Duodenal mucosa (tissue), 2 donors: ENCODE measurements around the gene SACM1L.

Experiments used
- H3K27ac ChIP-seq: one replicate; pipeline ENCODE4 v1.7.0; 2013; ENCODE audit warnings: low read depth, low read length
- H3K27me3 ChIP-seq, 2 donors: one replicate each; pipeline ENCODE4 v1.7.0; 2013; ENCODE audit warnings: low read length in 2 of 2, control low read depth in 1 of 2; ENCODE audit not compliant: insufficient read depth in 2 of 2, control insufficient read depth in 1 of 2
- H3K36me3 ChIP-seq, 2 donors: one replicate each; pipeline ENCODE4 v1.7.0; 2013; ENCODE audit warnings: low read length in 2 of 2, control low read depth in 1 of 2; ENCODE audit not compliant: insufficient read depth in 2 of 2, control insufficient read depth in 1 of 2
- H3K4me1 ChIP-seq, 2 donors: one replicate each; pipeline ENCODE4 v1.7.0; 2013; ENCODE audit warnings: low read length in 2 of 2, control low read depth in 1 of 2; ENCODE audit not compliant: insufficient read depth in 2 of 2, control insufficient read depth in 1 of 2
- H3K4me3 ChIP-seq, 2 donors: one replicate each; pipeline ENCODE4 v1.7.0; 2013; ENCODE audit warnings: low read length in 2 of 2, low read depth in 1 of 2
- H3K9ac ChIP-seq, 2 donors: one replicate each; pipeline ENCODE4 v1.7.0; 2013; ENCODE audit warnings: low read length in 2 of 2, low read depth in 1 of 2
- H3K9me3 ChIP-seq, 2 donors: one replicate each; pipeline ENCODE4 v1.7.0; 2013; ENCODE audit warnings: low read length in 2 of 2, control low read depth in 1 of 2; ENCODE audit not compliant: control insufficient read depth in 1 of 2

SACM1L gene

DNA sequence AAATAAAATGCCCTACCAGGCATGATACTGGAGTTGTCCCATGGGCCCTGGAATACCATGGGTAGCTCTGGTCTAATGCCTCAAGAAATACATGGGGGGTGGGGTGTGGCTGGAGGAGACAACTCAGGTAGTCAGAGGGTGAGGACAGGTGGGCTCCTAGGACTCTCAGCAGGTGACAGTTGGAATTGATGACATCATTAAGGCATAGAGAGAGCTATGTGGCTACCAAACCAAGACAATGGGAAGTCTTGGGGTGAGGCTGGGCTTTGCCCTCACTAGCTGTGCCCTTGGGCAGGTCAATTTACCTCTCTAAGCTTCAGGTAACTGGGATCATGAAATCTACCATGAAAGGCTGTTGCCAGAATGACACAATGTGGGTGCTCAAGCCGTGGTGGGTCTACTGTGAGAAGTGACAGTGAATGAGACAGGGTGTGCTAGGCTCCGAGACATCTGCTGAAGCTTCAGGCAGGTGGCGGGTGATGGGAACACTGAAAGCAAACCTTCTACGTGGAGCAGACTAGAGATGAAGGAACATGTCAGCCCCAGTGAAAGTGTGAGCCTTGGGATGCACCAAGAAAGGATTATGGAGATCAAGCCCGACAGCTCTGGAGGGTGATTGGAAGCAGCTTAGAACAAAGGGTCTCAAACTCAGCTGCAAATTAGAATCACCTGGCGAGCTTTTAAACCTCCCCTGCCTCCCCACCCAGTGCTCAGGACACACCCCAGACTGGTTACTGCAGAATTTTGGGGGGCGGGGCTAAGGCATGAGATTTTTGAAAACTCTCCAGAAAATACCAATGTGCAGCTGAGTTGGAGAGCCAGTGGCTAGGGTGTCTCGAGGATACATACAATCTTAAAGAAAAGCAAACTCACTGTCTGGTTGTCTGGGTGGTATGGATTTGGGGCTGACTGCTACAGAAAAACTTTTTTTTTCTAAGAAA is 85.7 kb downstream of the SACM1L start:
- Histone ChIP-seq H3K4me3 (no peak overlapping the region), H3K4me1 (peaks cover 77% of the 10 kb centered on the region in 2 donors), H3K9me3 (no peaks in the 10 kb centered on the region), H3K27ac (no peak overlapping the region), H3K36me3 (peaks cover 0 to 8% of the 10 kb centered on the region in 2 donors), H3K9ac (no peak overlapping the region), H3K27me3 (no peaks in the 10 kb centered on the region)

- H3K4me1 ChIP-seq = peaks cover 86% of the 10 kb centered on the region in 2 donors
- H3K9ac ChIP-seq = no peak overlapping the region
- H3K9me3 ChIP-seq = no peaks in the 10 kb centered on the region
- peaks cover 0 to 4% of the 10 kb centered on the region in 2 donors for H3K36me3 ChIP-seq
- peak overlapping the region in 1 of 2 donors; percentile 23 for H3K4me3 ChIP-seq
- H3K27ac ChIP-seq = no peak overlapping the region
- no peaks in the 10 kb centered on the region for H3K27me3 ChIP-seq
Measured at GRCh38 chr3:45775571-45776300, 86.5 kb downstream of the SACM1L start.

GRCh38 chr3:45776301-45776595 is 87.1 kb downstream of the SACM1L start:
- peaks cover 0 to under 1% of the 10 kb centered on the region in 2 donors for H3K36me3 ChIP-seq
- no peak overlapping the region for H3K4me3 ChIP-seq

DNA sequence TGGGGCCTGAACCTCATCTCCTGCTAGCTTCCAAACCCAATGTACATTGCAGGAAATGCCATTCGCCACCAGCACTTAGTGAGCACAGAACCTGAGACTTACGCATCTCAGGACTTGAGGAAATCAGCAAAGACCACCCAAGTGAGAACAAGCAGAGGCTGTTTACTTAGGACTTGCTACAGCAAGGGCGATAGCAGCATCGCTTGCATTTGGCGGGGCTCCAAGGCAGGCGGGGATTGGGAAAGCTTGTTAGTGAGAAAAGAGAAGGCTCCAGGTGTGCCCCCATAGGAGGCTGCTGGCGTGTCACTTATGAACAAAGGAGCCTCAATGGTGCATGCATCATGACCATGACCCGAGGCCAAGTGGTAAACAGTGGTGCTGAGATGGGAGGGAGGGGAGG is 87.4 kb downstream of the SACM1L start:
- no peak overlapping the region for H3K4me3 ChIP-seq
- H3K27ac ChIP-seq = no peak overlapping the region
- peaks cover 87% of the 10 kb centered on the region in 2 donors for H3K4me1 ChIP-seq
- H3K9ac ChIP-seq = no peak overlapping the region
- no peaks in the 10 kb centered on the region for H3K27me3 ChIP-seq
- no peaks in the 10 kb centered on the region for H3K9me3 ChIP-seq
- no peaks in the 10 kb centered on the region for H3K36me3 ChIP-seq

More at GRCh38 chr3:45776301-45776595, 87.1 kb downstream of the SACM1L start:
- Histone ChIP-seq H3K4me1 (peaks cover 87% of the 10 kb centered on the region in 2 donors), H3K27me3 (no peaks in the 10 kb centered on the region), H3K9ac (no peak overlapping the region), H3K9me3 (no peaks in the 10 kb centered on the region), H3K27ac (no peak overlapping the region)

- no peaks in the 10 kb centered on the region for H3K9me3 ChIP-seq
- H3K27ac ChIP-seq = no peak overlapping the region
- H3K9ac ChIP-seq = no peak overlapping the region
- no peak overlapping the region for H3K4me3 ChIP-seq
- H3K4me1 ChIP-seq = peaks cover 84% of the 10 kb centered on the region in 2 donors
- H3K36me3 ChIP-seq = no peaks in the 10 kb centered on the region
- no peaks in the 10 kb centered on the region for H3K27me3 ChIP-seq
Measured at GRCh38 chr3:45777111-45777745, 88.0 kb downstream of the SACM1L start.

GRCh38 chr3:45777746-45778386 is 88.7 kb downstream of the SACM1L start:
- Histone ChIP-seq H3K4me3 (no peak overlapping the region), H3K9me3 (no peaks in the 10 kb centered on the region), H3K9ac (no peak overlapping the region), H3K36me3 (no peaks in the 10 kb centered on the region), H3K27me3 (no peaks in the 10 kb centered on the region), H3K27ac (no peak overlapping the region), H3K4me1 (peaks cover 80 to 81% of the 10 kb centered on the region in 2 donors)

- peaks cover 82% of the 10 kb centered on the region in 2 donors for H3K4me1 ChIP-seq
- no peaks in the 10 kb centered on the region for H3K9me3 ChIP-seq
- H3K27ac ChIP-seq = no peak overlapping the region
- H3K4me3 ChIP-seq = peak overlapping the region in 1 of 2 donors; percentile 25
- H3K27me3 ChIP-seq = no peaks in the 10 kb centered on the region
- H3K9ac ChIP-seq = no peak overlapping the region
- H3K36me3 ChIP-seq = no peaks in the 10 kb centered on the region
Measured at GRCh38 chr3:45778761-45779201, 89.6 kb downstream of the SACM1L start.

GRCh38 chr3:45779746-45780735 is 90.8 kb downstream of the SACM1L start:
- H3K36me3 ChIP-seq = no peaks in the 10 kb centered on the region
- no peak overlapping the region for H3K4me3 ChIP-seq
- no peak overlapping the region for H3K9ac ChIP-seq
- peaks cover 70 to 73% of the 10 kb centered on the region in 2 donors for H3K4me1 ChIP-seq
- no peak overlapping the region for H3K27ac ChIP-seq
- H3K27me3 ChIP-seq = no peaks in the 10 kb centered on the region
- peaks cover 0 to 5% of the 10 kb centered on the region in 2 donors for H3K9me3 ChIP-seq

GRCh38 chr3:45781271-45781670 is 92.1 kb downstream of the SACM1L start:
- no peak overlapping the region for H3K27ac ChIP-seq
- H3K4me3 ChIP-seq = no peak overlapping the region
- H3K36me3 ChIP-seq = no peaks in the 10 kb centered on the region
- peaks cover 58 to 61% of the 10 kb centered on the region in 2 donors for H3K4me1 ChIP-seq
- no peaks in the 10 kb centered on the region for H3K27me3 ChIP-seq
- H3K9me3 ChIP-seq = peaks cover 0 to 5% of the 10 kb centered on the region in 2 donors
- H3K9ac ChIP-seq = no peak overlapping the region
